AML-193 (cell line): Measurements from ENCODE around the gene CD72.
"Not testable (repeated sequence)": the region's sequence is repeated elsewhere in the genome, so short reads cannot be mapped to it uniquely, and the experiment has no call there.

Experiments used
- DNase-seq, 2 experiments: peaks; one replicate each; lab custom pipeline; 2025; lab: John Stamatoyannopoulos, UW

The CD72 gene

GRCh38 chr9:35616681-35617459, 1.3 kb downstream of the CD72 start:
- DNase-seq: no peak

GRCh38 chr9:35615981-35616680, 2.1 kb downstream of the CD72 start:
- DNase-seq: no peak

- DNase-seq: no peak
These were observed 5.4 kb downstream of the CD72 start for GRCh38 chr9:35612843-35613242.

GRCh38 chr9:35612066-35612465, 6.1 kb downstream of the CD72 start:
- not testable (repeated sequence) for DNase-seq

DNA sequence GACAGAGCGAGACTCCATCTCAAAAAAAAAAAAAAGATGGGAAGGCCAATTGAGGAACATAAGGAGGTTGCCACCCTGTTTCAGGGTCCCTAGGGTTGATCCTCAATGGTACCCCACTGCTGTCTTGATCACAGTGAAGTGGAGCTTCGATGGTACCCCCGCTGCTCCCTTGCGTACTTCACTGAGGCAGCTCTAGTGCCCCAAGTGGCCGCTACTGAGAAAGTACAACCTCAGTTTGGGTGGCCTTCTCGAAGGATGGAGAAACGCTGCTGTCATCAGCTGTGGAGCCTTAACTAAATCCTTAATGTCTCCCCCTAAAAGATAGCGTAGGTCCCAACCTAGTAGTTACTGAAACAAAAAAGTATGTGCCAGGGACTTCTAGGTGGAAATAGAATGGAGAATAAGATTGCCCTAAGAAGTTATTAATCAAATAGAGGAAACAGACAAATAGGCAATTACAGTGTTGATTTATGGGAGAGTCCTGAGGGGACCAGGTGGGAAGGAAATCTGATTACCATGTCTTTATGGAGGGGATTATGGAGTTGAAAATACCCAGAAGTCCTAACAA, 6.9 kb downstream of the CD72 start:
- DNase-seq: peak; percentile 17 to 19

DNA sequence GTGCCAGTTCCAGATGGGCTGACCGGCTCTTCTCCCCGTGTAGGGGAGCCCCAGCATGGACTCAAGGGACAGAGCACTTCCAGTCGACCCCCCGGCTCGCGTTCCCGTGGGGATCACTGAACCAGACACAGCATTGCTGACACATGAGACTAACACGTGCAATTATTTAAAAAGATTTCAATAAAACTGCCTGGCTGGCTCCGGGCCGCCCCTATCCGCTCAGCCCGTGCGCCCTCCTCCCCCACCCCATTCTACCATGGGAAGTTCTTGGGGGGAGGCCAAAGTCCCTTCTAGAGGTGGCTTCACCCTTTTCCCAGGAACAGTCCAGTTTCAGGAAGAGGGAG, 8.4 kb downstream of the CD72 start:
- DNase-seq: no peak

- DNase-seq: no peak
These were observed 9.0 kb downstream of the CD72 start for GRCh38 chr9:35609001-35609819.

GRCh38 chr9:35608221-35608620, 10.0 kb downstream of the CD72 start:
- no peak for DNase-seq

DNA sequence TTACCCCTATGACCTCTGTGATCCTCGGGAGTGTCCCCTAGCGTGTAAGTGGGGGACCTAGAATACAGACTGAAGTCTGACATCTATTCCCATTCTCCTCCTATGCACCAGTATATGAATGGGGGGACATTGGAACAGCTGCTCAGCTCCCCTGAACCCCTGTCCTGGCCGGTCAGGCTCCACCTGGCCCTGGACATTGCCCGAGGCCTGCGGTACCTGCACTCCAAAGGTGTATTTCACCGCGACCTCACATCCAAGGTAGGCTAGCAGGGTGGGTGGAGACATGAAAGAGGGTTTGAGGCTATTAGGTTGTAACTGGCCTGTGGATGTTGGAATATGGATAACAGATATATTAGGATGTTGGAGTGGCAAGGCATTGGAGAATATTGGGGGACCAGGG, 11.5 kb downstream of the CD72 start:
- DNase-seq: no peak

DNA sequence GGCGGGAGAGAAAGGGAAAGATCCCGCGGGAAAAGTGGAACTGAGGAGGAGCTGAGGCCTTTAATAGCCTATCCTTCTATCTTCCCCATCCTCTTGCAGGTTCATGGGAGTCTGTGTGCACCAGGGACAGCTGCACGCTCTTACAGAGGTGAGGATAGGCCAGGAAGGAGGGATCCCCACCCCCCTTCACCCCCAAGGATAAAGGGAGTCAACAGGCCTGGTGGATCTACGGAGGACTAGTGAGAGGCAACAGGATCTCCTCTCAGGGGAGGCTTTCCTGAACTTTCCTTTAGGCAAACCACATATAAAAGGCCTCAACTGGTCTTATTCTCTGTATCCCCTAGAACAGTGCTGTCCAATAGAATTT, 12.1 kb downstream of the CD72 start:
- DNase-seq: no peak

GRCh38 chr9:35605351-35606137, 12.7 kb downstream of the CD72 start:
- no peak for DNase-seq

GRCh38 chr9:35604578-35605350, 13.4 kb downstream of the CD72 start, which contains the start of gene TESK1:
Gene TESK1 (plus strand): TSS chr9:35605262. CDS start chr9:35605620, 358 bp downstream.
- DNase-seq: peak; percentile 12 to 25

- DNase-seq: peak; percentile 98 to 99
These were observed 14.1 kb downstream of the CD72 start for GRCh38 chr9:35603986-35604577.

DNA sequence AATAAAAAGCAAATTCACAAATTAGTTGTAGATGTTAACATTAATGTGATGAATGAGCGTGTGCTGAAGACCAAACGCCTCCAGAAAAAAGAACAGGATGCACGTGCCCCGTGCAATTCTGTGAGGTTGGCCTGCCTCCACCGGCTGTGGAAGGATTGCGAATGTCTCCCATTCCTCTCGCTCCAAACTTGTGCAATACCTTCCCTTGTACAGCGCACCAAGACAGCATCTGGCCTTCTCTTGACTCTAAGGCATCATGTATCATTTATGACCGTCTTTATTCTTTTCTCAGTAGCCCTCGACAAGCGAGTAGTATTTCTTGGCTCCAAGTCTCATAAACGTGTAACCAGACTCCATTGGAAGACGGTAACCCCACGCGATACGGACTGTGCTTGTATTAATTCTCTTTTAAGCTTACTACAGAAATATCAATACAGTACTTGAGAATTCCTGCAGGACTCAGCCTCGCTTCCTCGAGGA, 14.7 kb downstream of the CD72 start:
- peak; percentile 68 to 77 for DNase-seq

DNA sequence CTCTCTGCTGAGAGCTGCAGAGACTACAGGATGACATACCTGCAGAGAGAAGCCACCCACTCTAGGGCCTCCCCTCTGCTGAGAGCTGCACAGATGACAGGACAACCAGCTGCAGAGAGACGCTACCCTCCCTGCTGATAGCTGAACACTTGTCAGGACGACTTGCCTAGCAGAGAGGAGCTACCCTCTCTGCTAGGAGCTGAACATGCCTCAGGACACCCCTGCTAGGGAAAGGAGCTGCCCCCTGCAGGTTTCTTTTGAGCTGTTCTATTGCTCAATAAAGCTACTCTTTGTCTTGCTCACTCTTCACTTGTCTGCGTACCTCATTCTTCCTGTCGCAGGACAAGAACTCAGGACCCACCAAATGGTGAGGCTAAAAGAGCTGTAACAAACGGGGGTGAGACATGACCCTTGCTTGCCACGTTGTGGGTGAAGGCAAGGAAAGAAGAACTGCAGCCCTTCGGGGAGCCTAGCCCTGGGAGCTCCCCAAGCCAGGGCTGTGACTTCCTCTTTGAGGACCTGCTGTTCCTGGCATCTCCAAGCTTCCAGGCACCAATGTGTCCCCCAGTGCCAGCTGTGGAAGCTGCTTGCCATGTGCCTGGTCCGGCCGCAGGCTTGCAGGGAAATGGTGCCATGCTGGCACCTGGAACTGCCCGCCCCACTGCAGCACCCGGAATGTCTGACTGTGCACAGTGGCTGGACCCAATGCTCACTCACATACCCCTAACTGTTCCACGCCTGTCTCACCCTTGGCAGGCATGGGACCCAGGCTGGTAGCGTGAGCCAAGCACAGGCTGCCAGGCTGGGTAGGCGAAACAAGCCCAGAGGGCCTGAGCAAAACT, 18.2 kb downstream of the CD72 start:
- DNase-seq: peak; percentile 29 to 32

DNA sequence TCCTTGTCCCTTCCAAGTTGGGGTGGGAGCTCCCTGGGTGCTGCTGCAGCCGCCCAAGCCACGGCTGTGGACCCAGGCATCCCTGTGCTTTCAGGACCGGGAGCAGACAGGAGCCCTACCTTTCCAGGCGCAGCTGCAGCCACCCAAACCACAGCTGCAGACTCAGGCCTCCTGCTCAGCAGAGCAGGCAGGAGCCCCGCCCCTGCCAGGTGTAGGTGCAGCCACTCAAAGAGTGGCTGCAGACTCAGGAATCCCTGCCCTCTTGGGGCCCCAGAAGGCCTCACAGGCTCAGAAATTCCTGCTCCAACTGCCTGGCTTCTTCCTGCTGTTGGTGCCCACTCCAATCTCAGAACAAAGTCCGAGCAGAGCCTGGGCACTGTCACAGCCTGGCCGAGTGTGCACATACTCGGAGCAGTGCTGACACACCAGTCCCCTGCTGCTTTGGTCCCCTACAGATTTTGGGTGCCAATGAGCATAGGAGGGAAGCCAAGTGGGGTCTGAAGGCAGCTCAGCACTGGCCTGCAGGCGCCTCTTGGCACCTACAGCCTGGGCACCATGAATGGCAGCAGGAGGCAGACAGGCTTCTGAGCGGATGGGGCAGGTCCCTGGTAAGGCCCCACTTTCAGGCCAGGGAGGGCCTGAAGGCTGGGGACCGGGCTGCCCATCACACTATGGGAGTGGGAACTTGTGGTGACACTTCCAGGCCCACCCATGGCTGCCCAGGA, 19.2 kb downstream of the CD72 start:
- DNase-seq: no peak

- not testable (repeated sequence) for DNase-seq
These were observed 21.3 kb downstream of the CD72 start for GRCh38 chr9:35596907-35597306.

GRCh38 chr9:35594471-35594870, 23.7 kb downstream of the CD72 start:
- no peak for DNase-seq

- DNase-seq: no peak
These were observed 24.6 kb downstream of the CD72 start for GRCh38 chr9:35593581-35593980.
